ENCODE results near the gene ITGAD. TPM values are rescaled to one million over a fixed set of nuclear protein-coding genes. Genes with fewer than 3 reads are reported as not detected.

Gene ITGAD
- total RNA-seq, 1 donor from 2014 or later = not detected

DNA sequence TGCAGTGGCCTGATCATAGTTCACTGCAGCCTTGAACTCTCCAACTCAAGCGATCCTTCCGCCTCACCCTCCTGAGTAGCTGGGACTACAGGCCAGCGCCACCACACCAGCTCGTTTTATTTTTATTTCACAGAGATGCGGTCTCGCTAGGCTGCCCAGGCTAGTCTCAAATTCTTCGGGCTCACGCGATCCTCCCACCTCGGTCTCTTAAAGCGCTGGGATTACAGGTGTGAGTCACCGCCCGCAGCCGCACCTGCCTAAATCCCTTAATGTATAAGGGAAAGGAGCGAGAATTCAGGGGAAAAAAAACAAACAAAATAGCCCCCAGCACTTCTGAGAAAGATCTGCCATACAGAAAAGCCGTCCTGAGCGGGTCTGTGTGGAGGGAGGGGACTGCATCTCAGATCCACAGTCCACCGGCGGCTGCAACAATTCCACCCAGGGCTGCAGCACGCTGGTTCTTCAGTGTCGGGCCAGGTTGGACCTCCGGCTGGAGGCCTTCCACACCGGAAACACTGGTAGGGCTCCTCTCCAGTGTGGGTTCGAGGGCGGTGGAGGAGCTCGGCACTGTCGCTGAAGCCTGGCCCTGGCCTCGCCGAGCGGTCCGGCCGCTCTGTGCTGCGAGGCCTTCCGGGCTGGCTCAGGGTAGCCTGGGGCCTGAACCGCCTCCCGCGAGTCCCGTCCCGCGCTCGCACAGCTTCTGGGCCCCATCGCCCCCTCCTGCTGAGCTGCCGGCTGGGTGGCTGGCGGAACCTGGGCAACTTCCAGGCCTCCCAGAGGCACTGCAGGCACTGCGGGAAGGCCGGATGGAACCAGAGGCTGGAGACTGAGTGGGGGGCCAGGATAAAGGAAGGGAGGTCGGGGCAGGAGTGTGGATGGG lies 42.4 kb downstream of the ITGAD start:
- no peak overlapping the region for H3K4me3 Mint-ChIP-seq (ENCODE audit: unreplicated experiment)
- H3K27me3 Mint-ChIP-seq (ENCODE audit: low read depth, unreplicated experiment) = peaks cover 11% of the 10 kb centered on the region
- H3K36me3 Mint-ChIP-seq (ENCODE audit: low read depth, unreplicated experiment) = no peaks in the 10 kb centered on the region
- no peak overlapping the region for H3K9ac ChIP-seq (ENCODE audit: low read length)
- no peak overlapping the region for H3K27ac Mint-ChIP-seq (ENCODE audit: unreplicated experiment)
- TF ChIP-seq, protein P1, sequence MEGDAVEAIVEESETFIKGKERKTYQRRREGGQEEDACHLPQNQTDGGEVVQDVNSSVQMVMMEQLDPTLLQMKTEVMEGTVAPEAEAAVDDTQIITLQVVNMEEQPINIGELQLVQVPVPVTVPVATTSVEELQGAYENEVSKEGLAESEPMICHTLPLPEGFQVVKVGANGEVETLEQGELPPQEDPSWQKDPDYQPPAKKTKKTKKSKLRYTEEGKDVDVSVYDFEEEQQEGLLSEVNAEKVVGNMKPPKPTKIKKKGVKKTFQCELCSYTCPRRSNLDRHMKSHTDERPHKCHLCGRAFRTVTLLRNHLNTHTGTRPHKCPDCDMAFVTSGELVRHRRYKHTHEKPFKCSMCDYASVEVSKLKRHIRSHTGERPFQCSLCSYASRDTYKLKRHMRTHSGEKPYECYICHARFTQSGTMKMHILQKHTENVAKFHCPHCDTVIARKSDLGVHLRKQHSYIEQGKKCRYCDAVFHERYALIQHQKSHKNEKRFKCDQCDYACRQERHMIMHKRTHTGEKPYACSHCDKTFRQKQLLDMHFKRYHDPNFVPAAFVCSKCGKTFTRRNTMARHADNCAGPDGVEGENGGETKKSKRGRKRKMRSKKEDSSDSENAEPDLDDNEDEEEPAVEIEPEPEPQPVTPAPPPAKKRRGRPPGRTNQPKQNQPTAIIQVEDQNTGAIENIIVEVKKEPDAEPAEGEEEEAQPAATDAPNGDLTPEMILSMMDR (IDR thresholded peaks at IDR 0.05; ENCODE audit: insufficient read depth, low read depth, low read length) = no peak
- TF ChIP-seq EZH2 (IDR thresholded peaks at IDR 0.05; ENCODE audit: insufficient read depth, low read length) = no peak
- no peaks in the 10 kb centered on the region for H3K9me3 Mint-ChIP-seq (ENCODE audit: unreplicated experiment)
- no peak overlapping the region for H3K4me2 ChIP-seq (ENCODE audit: low read length)
- no peaks in the 10 kb centered on the region for H3K79me2 ChIP-seq (ENCODE audit: insufficient read depth, low read length)
- no peak overlapping the region for H2AFZ ChIP-seq (ENCODE audit: low read depth, low read length)
- DNase-seq (ENCODE audit: low read depth) (no peak), FAIRE-seq (no peak)
- H3K27me3 ChIP-seq (ENCODE audit: insufficient read depth, low read length) = no peaks in the 10 kb centered on the region
- H3K36me3 ChIP-seq (ENCODE audit: insufficient read depth, low read length) = no peaks in the 10 kb centered on the region
- H3K4me1 Mint-ChIP-seq (ENCODE audit: low read depth, unreplicated experiment) = no peaks in the 10 kb centered on the region
- H3K4me1 ChIP-seq (ENCODE audit: insufficient read depth, low read length) = no peaks in the 10 kb centered on the region
- H4K20me1 ChIP-seq (ENCODE audit: insufficient read depth, low read length) = no peaks in the 10 kb centered on the region
- no peak overlapping the region for H3K27ac ChIP-seq (ENCODE audit: low read depth, low read length)
- no peaks in the 10 kb centered on the region for H3K9me3 ChIP-seq (ENCODE audit: insufficient read depth, low read depth, low read length)
- no peak overlapping the region for H3K4me3 ChIP-seq (ENCODE audit: insufficient read depth, low read depth, low read length)

DNA sequence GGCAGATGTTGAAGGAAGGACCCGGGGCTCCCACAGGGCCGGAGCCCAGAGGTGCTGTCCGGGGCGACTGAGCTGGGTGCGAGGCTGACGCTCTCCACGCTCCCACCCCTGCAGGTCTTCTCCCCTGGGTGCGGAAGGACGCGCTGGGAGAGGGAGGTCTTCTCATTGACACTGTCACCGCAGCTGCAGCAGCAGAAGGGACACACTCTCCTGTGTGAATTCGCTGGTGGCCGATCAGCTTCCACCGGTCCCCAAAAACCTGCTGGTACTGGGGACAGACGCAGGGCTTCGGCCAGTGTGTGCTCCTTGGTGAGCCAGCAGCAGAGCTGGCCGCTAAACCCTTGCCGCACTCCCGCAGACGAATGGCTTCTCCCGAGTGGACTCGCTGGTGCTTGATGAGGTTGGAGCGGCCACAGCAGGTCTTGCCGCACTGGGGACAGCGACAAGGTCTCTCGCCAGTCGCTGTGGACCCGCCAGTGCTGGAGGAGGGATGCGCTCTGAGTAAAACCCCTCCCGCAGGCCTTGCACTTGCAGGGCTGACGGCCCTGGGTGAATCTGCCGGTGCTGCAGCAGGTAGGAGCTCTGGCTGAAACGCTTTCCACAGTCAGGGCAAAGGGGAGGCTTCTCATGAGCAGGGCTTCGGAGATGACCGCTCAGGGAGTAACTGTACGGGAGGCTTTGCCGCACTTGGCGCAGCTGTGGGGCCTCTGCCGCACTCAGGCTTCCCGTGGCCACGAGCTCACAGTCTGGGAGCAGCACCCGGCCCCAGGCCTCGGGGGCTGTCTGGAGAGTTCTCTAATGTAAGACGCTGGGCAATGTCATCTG lies 43.3 kb downstream of the ITGAD start:
- no peaks in the 10 kb centered on the region for H3K4me1 Mint-ChIP-seq (ENCODE audit: low read depth, unreplicated experiment)
- Histone ChIP-seq H2AFZ (ENCODE audit: low read depth, low read length) (no peak overlapping the region), H3K9me3 (ENCODE audit: insufficient read depth, low read depth, low read length) (no peaks in the 10 kb centered on the region), H3K4me3 (ENCODE audit: insufficient read depth, low read depth, low read length) (no peak overlapping the region), H3K27me3 (ENCODE audit: insufficient read depth, low read length) (no peaks in the 10 kb centered on the region), H3K9ac (ENCODE audit: low read length) (no peak overlapping the region), H3K27ac (ENCODE audit: low read depth, low read length) (no peak overlapping the region), H3K4me1 (ENCODE audit: insufficient read depth, low read length) (no peaks in the 10 kb centered on the region), H3K79me2 (ENCODE audit: insufficient read depth, low read length) (no peaks in the 10 kb centered on the region), H3K36me3 (ENCODE audit: insufficient read depth, low read length) (no peaks in the 10 kb centered on the region), H4K20me1 (ENCODE audit: insufficient read depth, low read length) (no peaks in the 10 kb centered on the region), H3K4me2 (ENCODE audit: low read length) (no peak overlapping the region)
- H3K4me3 Mint-ChIP-seq (ENCODE audit: unreplicated experiment) = no peak overlapping the region
- peaks cover 8% of the 10 kb centered on the region for H3K27me3 Mint-ChIP-seq (ENCODE audit: low read depth, unreplicated experiment)
- DNase-seq (ENCODE audit: low read depth) (no peak), FAIRE-seq (no peak)
- no peak overlapping the region for H3K27ac Mint-ChIP-seq (ENCODE audit: unreplicated experiment)
- TF ChIP-seq EZH2 (IDR thresholded peaks at IDR 0.05; ENCODE audit: insufficient read depth, low read length) = no peak
- TF ChIP-seq, protein P1 (IDR thresholded peaks at IDR 0.05; ENCODE audit: insufficient read depth, low read depth, low read length) = no peak
- H3K36me3 Mint-ChIP-seq (ENCODE audit: low read depth, unreplicated experiment) = no peaks in the 10 kb centered on the region
- no peaks in the 10 kb centered on the region for H3K9me3 Mint-ChIP-seq (ENCODE audit: unreplicated experiment)

Data from astrocyte (in vitro differentiated cells and primary cell).